NCI-H128 (cell line): ENCODE measurements around the gene ZPLD1.

ENCODE experiments used
- DNase-seq: peaks from one replicate; lab custom pipeline; 2025; ENCODE audit not compliant: unreplicated experiment; lab: John Stamatoyannopoulos, UW

ZPLD1 gene

GRCh38 chr3:102521246-102521645 is 86.4 kb downstream of the ZPLD1 start:
- DNase-seq: no peak

- DNase-seq: no peak
These were observed 90.8 kb downstream of the ZPLD1 start for GRCh38 chr3:102525624-102526023.

DNA sequence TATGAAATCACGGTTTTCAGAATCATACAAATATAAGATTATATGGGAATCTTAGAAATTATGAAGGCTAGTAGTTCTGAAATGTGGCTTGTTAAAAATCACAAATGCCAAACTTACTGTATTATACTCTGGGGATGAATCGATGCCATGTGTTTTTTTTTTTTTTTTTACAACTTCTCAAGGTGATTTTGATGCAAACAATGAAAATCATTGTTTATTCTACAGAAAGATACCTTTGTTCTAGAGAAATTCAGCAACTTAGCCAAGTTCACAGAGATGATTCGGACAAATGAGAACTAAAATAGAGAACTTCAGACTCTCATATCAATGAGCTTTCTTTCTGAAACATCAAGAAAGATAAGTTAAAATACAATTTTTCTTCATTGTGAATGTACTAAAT is 92.0 kb downstream of the ZPLD1 start:
- DNase-seq: no peak

- DNase-seq: no peak
These were observed 93.9 kb downstream of the ZPLD1 start for GRCh38 chr3:102528727-102529126.
